GM12875 (cell line): ENCODE data around the gene WDR46.

Experiments
- H3K4me3 ChIP-seq: one replicate; pipeline ENCODE4 v1.5.1; 2011; ENCODE audit warnings: low read depth, low read length, control low read depth
- TF ChIP-seq, protein P1 (sequence below): IDR thresholded peaks from 2 replicates; pipeline ENCODE4 v1.5.1; 2011; ENCODE audit warnings: low read depth, mild to moderate bottlenecking, control low read depth, inconsistent platforms, low read length, moderate library complexity, borderline replicate concordance; ENCODE audit not compliant: insufficient read depth

WDR46 gene

DNA sequence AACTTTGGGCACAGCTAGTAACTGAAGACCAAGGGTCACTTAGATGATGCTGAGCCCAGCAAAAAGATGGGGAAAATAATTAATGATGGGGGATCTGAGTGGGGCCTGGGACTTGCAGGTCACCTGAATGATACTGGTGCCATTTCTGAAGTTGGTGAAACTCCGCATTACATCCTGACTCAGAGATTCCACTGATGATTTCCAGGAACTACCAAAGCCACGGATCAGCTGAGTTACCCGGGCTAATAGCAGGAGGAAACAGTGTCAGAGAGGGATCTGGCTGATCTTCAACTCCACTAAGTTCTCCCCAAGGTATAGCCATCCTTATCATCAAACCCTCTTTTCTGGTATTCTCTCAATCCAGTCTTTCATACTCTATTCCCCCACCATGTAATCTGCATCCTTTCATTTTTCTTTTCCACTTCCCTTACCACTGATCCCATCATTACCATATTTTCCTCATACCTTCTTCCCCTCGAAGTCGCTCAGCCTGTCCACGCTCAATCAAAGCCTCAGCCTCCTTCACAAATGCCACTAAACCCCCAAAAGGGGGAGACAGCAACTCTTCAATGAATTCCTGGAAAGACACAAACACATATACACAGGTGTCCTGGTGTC lies 37.5 kb downstream of the WDR46 start:
- TF ChIP-seq, protein P1, sequence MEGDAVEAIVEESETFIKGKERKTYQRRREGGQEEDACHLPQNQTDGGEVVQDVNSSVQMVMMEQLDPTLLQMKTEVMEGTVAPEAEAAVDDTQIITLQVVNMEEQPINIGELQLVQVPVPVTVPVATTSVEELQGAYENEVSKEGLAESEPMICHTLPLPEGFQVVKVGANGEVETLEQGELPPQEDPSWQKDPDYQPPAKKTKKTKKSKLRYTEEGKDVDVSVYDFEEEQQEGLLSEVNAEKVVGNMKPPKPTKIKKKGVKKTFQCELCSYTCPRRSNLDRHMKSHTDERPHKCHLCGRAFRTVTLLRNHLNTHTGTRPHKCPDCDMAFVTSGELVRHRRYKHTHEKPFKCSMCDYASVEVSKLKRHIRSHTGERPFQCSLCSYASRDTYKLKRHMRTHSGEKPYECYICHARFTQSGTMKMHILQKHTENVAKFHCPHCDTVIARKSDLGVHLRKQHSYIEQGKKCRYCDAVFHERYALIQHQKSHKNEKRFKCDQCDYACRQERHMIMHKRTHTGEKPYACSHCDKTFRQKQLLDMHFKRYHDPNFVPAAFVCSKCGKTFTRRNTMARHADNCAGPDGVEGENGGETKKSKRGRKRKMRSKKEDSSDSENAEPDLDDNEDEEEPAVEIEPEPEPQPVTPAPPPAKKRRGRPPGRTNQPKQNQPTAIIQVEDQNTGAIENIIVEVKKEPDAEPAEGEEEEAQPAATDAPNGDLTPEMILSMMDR = no peak

DNA sequence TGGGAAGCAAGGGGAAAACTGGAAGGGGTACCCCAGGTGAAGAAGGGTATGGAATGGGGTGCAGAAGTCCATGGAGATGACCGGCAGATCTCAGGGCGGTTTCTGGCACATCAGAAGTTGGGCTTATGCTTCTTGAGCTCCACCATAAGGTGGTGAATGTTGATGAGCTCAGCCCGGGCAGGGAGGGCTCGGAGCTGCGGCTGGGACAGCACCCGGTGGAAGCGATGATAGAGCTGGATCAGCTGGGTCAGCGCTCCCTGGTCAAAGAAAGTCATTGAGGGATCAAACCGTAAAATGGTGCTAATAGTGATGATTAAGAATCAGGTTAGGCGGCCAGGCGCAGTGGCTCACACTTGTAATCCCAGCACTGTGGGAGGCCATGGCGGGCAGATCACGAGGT lies 38.3 kb downstream of the WDR46 start:
- no peak overlapping the region for H3K4me3 ChIP-seq
- TF ChIP-seq, protein P1 = no peak

More for the DNA sequence above, 37.5 kb downstream of the WDR46 start:
- H3K4me3 ChIP-seq = no peak overlapping the region

DNA sequence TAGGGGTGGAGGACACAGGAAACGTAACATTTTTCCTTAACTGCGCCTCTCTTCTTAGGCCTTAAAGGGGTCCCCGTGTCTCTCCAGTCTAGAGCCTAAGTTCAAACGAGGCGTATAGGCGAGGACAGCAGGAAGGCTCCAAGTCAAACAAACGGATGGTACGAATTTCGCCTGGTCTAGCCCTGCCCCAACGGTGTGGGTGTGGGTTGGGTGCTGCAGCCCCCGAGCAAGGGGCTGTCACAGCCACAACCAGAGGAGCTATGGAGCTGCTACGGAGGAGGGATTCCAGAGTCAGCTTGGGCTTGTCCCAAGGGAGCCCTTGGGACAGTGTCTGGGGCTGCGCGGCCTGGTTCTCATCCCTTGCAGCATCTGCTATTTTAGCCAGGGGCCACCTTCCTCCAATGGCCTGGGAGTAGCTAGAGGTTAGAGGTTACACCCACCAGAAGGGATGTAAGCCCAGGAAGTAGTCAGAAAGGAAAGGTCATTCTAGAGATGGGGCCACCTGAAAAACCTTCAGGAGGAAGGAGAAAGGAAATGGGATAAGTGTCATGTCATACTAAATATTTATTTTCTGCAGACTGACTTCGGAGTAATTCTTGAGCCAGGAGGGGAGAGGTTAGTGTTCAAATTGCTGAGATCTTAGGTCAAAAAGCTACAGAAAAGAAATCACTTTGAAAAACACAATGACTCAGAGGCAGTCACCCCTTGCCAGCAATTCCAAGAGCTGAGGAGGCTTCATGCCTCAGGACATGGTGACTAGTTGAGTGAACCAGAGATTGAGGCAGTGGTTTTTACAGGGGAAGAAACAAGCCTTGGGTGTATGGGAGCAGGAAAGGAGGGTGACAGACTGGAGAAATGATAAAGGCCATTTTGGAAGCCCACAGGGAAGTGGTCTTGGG lies 39.1 kb downstream of the WDR46 start:
- TF ChIP-seq, protein P1 = no peak
- H3K4me3 ChIP-seq = peak overlapping the region; percentile 38

DNA sequence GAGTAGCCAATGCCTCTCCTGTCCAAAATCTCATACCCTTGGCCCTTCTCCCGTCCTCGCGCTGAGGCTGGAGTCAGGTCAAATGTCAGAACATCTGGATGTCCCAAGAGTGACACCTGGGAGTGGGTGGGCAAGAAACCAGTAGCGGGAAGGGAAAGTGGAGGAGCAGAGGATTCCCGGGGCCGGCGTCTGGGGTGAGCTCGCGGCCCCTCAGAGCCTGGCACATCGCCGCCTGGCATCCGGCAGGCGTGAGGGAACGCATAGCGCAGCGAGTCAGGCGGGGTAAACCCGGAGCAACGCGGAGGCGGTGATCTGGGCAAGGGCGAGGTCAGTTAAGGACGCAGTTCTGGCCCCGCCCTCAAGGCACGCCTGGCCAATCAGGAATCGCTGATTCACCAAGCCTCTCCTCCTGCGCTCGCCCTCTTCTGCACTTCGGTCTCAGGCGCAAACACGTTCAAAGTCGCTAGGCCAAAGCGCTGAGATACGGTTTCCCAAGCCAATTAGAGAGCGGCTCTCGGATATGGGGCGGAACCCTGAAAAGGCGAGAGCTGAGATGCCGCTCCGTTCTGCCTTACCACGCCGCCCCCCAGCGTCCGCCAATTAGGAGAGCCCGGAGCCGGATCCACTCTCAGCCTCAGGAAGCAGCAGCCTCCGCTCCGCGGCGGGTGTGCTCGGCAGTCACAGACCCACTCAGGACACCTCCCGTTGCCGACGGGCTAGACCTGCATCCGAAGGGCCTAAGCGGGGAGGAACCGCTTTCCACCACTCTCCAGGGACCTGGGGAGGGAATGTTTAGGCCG lies 39.9 kb downstream of the WDR46 start:
- TF ChIP-seq, protein P1 = no peak
- peak overlapping the region; percentile 43 for H3K4me3 ChIP-seq

DNA sequence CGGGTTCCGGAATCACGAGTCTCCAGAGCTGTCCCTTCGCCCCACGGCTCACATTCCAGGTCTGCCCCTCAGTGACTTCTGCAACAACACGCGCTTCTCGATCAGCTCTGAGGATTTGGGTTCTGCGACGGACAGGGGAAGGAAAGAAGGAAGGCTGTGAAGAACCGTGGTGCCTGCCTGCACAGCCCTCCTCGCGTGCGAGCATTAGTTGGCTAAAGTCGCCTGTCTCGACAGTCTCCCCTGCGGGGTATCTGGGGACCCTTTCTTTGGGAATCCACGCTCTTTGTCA lies 40.5 kb downstream of the WDR46 start:
- H3K4me3 ChIP-seq = peak overlapping the region; percentile 43

DNA sequence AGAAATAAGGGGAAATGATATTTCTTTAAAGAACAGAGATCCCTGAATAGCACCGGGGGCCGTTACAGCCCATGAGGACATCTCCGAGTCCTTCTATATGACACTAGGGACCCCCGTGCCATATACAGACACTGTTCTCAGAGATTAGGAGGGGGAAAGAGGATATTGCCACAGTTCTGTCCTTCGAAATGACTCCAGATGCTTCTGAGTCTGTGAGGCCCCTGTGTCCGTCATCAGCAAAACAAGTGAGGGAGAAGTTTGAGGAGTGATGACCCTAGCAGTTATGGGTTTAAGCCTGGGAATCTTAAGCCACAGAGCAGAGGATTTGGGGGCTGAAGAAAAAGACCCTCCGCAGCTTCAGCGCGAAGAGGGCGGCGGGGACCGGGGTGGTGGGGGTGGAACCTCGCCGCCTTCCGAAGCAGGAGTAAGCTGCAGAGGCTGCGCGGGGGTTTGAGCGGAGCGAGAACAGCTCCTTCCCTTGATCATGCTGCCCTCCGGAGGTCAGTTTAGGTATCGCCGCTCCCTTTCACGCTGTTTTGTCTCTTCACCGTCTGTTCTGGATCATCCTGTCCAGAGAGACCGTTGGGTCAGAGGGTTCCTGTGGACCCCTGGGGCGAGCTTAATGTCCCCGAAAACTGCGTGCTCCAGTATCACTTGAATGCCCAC lies 40.9 kb downstream of the WDR46 start:
- H3K4me3 ChIP-seq = peak overlapping the region; percentile 43
- TF ChIP-seq, protein P1 = peak; percentile 93

More for the DNA sequence above, 40.5 kb downstream of the WDR46 start:
- TF ChIP-seq, protein P1 = no peak
